Measurements from ENCODE around the gene LAMP5. TPM values are rescaled to one million over a fixed set of nuclear protein-coding genes. Genes with fewer than 3 reads are reported as not detected.

Gene LAMP5
- total RNA-seq, 5 donors from 2014 or later (not counting 1 experiment from before 2014, with no cell fraction given) = not detected

DNA sequence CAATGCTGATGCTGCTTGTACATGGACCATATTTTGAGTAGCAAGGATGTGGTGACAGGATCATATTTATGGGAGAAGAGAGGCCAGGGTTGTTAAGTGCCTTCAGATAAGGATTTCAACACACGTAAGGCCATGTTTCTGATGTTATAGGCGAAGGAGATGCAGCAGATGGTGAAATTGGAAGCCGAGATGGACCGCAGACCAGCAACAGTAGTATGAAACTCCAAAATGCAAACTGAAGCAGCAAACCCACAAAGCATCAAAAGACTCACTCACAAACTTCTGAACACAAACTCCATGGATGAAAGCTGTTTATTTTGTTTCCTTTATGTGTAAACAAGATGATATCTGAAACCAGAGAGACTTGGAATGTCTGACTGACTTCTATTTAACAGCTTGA is 35.6 kb upstream of the LAMP5 start:
- no CpG with 5 or more reads among the region's 4 CpGs for WGBS (ENCODE audit: insufficient coverage)
- Histone ChIP-seq H3K27ac (ENCODE audit: low read length) (no peak overlapping the region), H3K27me3 (replicated peaks in 1 of 2; ENCODE audit: control insufficient read depth in 2 of 2, extremely low read depth in 1 of 2, insufficient read depth in 2 of 2, low read length in 1 of 2) (no peaks in the 10 kb centered on the region), H3K4me3 (ENCODE audit: control insufficient read depth in 1 of 2, extremely low read depth in 1 of 2, low read length in 1 of 2) (no peak overlapping the region), H3K4me1 (ENCODE audit: control insufficient read depth in 1 of 2, extremely low read depth in 1 of 2, insufficient read depth in 2 of 2, low read length in 2 of 2) (no peaks in the 10 kb centered on the region), H3K9me3 (no peaks in the 10 kb centered on the region), H3K36me3 (ENCODE audit: control insufficient read depth in 2 of 2, extremely low read depth in 1 of 2, insufficient read depth in 1 of 2, low read length in 1 of 2) (no peaks in the 10 kb centered on the region)
- no peaks in the 10 kb centered on the region for H3K27me3 Mint-ChIP-seq
- ChIA-PET CTCF (no interaction called here), POLR2A (no interaction called here)
- H3K36me3 Mint-ChIP-seq = no peaks in the 10 kb centered on the region
- no peak overlapping the region for H3K4me3 Mint-ChIP-seq
- DNase-seq = no peak
- no peak for ATAC-seq (replicated peaks in 1 of 4)
- no peaks in the 10 kb centered on the region for H3K4me1 Mint-ChIP-seq
- peaks cover 0 to 7% (median 5%) of the 10 kb centered on the region in 3 donors for H3K9me3 Mint-ChIP-seq
- no peak overlapping the region for H3K27ac Mint-ChIP-seq

DNA sequence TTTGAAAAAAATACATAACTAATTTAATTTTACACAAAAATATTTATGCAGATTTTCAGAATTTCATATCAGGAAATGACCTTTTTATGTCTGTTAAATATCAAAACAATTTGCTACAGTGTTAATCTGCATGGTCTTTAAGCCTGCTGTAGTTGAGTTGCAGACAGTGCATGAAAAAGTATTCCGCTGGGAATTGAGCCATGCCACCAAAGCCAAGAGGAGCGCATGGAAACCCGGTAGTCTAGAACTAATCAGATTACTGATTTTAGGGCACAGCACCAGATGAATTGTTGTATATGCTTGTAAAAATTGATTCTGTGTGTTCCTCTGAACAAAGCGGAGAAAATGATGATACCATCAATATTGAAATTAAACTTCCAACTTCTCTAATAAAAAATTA is 34.3 kb upstream of the LAMP5 start:
- Histone ChIP-seq H3K27me3 (replicated peaks in 1 of 2; ENCODE audit: control insufficient read depth in 2 of 2, extremely low read depth in 1 of 2, insufficient read depth in 2 of 2, low read length in 1 of 2) (no peaks in the 10 kb centered on the region), H3K4me3 (ENCODE audit: control insufficient read depth in 1 of 2, extremely low read depth in 1 of 2, low read length in 1 of 2) (no peak overlapping the region), H3K36me3 (ENCODE audit: control insufficient read depth in 2 of 2, extremely low read depth in 1 of 2, insufficient read depth in 1 of 2, low read length in 1 of 2) (no peaks in the 10 kb centered on the region), H3K27ac (ENCODE audit: low read length) (no peak overlapping the region), H3K9me3 (no peaks in the 10 kb centered on the region), H3K4me1 (ENCODE audit: control insufficient read depth in 1 of 2, extremely low read depth in 1 of 2, insufficient read depth in 2 of 2, low read length in 2 of 2) (no peaks in the 10 kb centered on the region)
- ATAC-seq (replicated peaks in 1 of 4) = no peak
- DNase-seq = no peak
- ChIA-PET CTCF (no interaction called here), POLR2A (no interaction called here)
- Mint-ChIP-seq H3K9me3 (peaks cover 0 to 7% (median 5%) of the 10 kb centered on the region in 3 donors), H3K4me3 (no peak overlapping the region), H3K27me3 (no peaks in the 10 kb centered on the region), H3K36me3 (no peaks in the 10 kb centered on the region), H3K27ac (no peak overlapping the region), H3K4me1 (no peaks in the 10 kb centered on the region)
- 96% methylated on average over 3 of the region's 4 CpGs for WGBS (ENCODE audit: insufficient coverage)

GRCh38 chr20:9482180-9482579 is 32.2 kb upstream of the LAMP5 start:
- ChIA-PET CTCF (no interaction called here), POLR2A (no interaction called here)
- 0% methylated on average over 1 of the region's 3 CpGs for WGBS (ENCODE audit: insufficient coverage)
- Mint-ChIP-seq H3K9me3 (peaks cover 0 to 6% (median 5%) of the 10 kb centered on the region in 3 donors), H3K27ac (no peak overlapping the region), H3K4me1 (no peaks in the 10 kb centered on the region), H3K4me3 (no peak overlapping the region), H3K27me3 (no peaks in the 10 kb centered on the region), H3K36me3 (no peaks in the 10 kb centered on the region)
- no peak for ATAC-seq (replicated peaks in 1 of 4)
- Histone ChIP-seq H3K36me3 (ENCODE audit: control insufficient read depth in 2 of 2, extremely low read depth in 1 of 2, insufficient read depth in 1 of 2, low read length in 1 of 2) (no peaks in the 10 kb centered on the region), H3K27me3 (replicated peaks in 1 of 2; ENCODE audit: control insufficient read depth in 2 of 2, extremely low read depth in 1 of 2, insufficient read depth in 2 of 2, low read length in 1 of 2) (no peaks in the 10 kb centered on the region), H3K4me3 (ENCODE audit: control insufficient read depth in 1 of 2, extremely low read depth in 1 of 2, low read length in 1 of 2) (no peak overlapping the region), H3K9me3 (no peaks in the 10 kb centered on the region), H3K4me1 (ENCODE audit: control insufficient read depth in 1 of 2, extremely low read depth in 1 of 2, insufficient read depth in 2 of 2, low read length in 2 of 2) (no peaks in the 10 kb centered on the region), H3K27ac (ENCODE audit: low read length) (no peak overlapping the region)
- DNase-seq = no peak

GRCh38 chr20:9483131-9483530 is 31.3 kb upstream of the LAMP5 start:
- H3K4me3 ChIP-seq (ENCODE audit: control insufficient read depth in 1 of 2, extremely low read depth in 1 of 2, low read length in 1 of 2) = no peak overlapping the region
- H3K4me3 Mint-ChIP-seq = no peak overlapping the region
- H3K36me3 Mint-ChIP-seq = no peaks in the 10 kb centered on the region
- H3K9me3 ChIP-seq = no peaks in the 10 kb centered on the region
- no peaks in the 10 kb centered on the region for H3K36me3 ChIP-seq (ENCODE audit: control insufficient read depth in 2 of 2, extremely low read depth in 1 of 2, insufficient read depth in 1 of 2, low read length in 1 of 2)
- H3K4me1 ChIP-seq (ENCODE audit: control insufficient read depth in 1 of 2, extremely low read depth in 1 of 2, insufficient read depth in 2 of 2, low read length in 2 of 2) = no peaks in the 10 kb centered on the region
- no CpG with 5 or more reads among the region's 2 CpGs for WGBS (ENCODE audit: insufficient coverage)
- no peaks in the 10 kb centered on the region for H3K4me1 Mint-ChIP-seq
- no peak overlapping the region for H3K27ac Mint-ChIP-seq
- no peaks in the 10 kb centered on the region for H3K27me3 Mint-ChIP-seq
- no peak overlapping the region for H3K27ac ChIP-seq (ENCODE audit: low read length)
- ChIA-PET POLR2A (no interaction called here), CTCF (no interaction called here)
- DNase-seq (no peak), ATAC-seq (replicated peaks in 1 of 4) (no peak)
- no peaks in the 10 kb centered on the region for H3K27me3 ChIP-seq (replicated peaks in 1 of 2; ENCODE audit: control insufficient read depth in 2 of 2, extremely low read depth in 1 of 2, insufficient read depth in 2 of 2, low read length in 1 of 2)
- peaks cover 0 to 6% (median 5%) of the 10 kb centered on the region in 3 donors for H3K9me3 Mint-ChIP-seq

DNA sequence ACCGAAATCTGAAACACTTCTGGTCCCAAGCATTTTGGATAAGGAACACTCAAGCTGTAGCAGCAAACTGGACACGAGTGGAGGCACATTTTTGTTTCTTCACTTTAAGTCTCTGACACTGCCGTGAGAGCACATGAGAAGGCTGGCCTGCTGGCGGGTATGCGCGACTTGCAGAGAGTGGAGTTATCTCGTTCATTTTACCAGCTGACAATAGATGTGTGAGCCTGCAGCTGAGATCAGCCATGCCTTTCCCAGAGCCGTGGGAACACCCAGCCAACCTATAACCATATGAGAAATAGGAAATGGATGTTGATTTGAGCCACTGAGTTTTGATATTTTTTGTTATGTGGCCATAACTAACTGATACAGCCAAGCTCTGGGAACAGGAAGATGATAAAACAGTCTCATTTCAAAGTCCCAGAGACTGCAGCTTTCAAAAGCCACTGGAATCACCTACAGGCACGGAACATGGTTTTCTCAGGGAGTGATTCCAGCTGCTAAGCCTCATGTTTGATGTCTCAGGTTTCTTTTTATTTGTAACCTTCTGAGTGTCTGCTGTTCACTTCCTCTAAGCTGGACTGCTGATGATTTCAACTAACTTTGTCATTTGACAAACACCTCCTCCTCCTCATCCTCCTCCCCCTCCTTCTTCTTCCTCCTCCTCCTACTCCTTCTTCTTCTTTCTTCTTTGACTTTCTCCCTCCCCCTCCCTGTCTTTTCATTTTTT is 28.6 kb upstream of the LAMP5 start:
- Histone ChIP-seq H3K4me1 (ENCODE audit: control insufficient read depth in 1 of 2, extremely low read depth in 1 of 2, insufficient read depth in 2 of 2, low read length in 2 of 2) (no peaks in the 10 kb centered on the region), H3K27ac (ENCODE audit: low read length) (no peak overlapping the region), H3K36me3 (ENCODE audit: control insufficient read depth in 2 of 2, extremely low read depth in 1 of 2, insufficient read depth in 1 of 2, low read length in 1 of 2) (no peaks in the 10 kb centered on the region), H3K9me3 (no peaks in the 10 kb centered on the region), H3K4me3 (ENCODE audit: control insufficient read depth in 1 of 2, extremely low read depth in 1 of 2, low read length in 1 of 2) (no peak overlapping the region), H3K27me3 (replicated peaks in 1 of 2; ENCODE audit: control insufficient read depth in 2 of 2, extremely low read depth in 1 of 2, insufficient read depth in 2 of 2, low read length in 1 of 2) (no peaks in the 10 kb centered on the region)
- H3K4me1 Mint-ChIP-seq = no peaks in the 10 kb centered on the region
- peaks cover 4 to 5% (median 5%) of the 10 kb centered on the region in 3 donors for H3K9me3 Mint-ChIP-seq
- WGBS (ENCODE audit: insufficient coverage) = 83% methylated on average over 4 of the region's 9 CpGs
- POLR2A ChIA-PET = no interaction called here
- ATAC-seq (replicated peaks in 1 of 4) = no peak
- no peak overlapping the region for H3K27ac Mint-ChIP-seq
- no peaks in the 10 kb centered on the region for H3K27me3 Mint-ChIP-seq
- no peaks in the 10 kb centered on the region for H3K36me3 Mint-ChIP-seq
- DNase-seq = no peak
- no peak overlapping the region for H3K4me3 Mint-ChIP-seq
- CTCF ChIA-PET = no interaction called here

DNA sequence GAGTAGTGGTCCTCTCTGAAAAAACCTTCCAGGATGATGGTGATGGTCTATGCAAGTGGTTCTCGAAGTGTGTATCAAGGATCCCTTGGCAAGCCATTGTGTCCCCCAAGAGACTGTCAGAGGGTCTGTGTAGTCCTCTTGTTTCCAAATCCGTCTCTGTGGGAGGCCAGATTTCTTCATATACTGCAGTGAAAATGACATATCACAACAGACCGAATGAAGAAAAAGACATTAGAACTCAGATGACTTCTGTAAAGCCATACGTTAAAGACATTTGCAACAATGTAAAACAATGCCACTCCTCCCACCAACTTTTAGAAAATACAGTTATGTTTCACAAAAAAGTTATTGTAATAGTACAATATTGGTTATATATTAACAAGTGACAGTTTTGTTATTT is 27.2 kb upstream of the LAMP5 start:
- DNase-seq (no peak), ATAC-seq (replicated peaks in 1 of 4) (no peak)
- H3K9me3 Mint-ChIP-seq = peaks cover 2 to 5% (median 5%) of the 10 kb centered on the region in 3 donors
- no peaks in the 10 kb centered on the region for H3K27me3 Mint-ChIP-seq
- no peaks in the 10 kb centered on the region for H3K36me3 Mint-ChIP-seq
- no peaks in the 10 kb centered on the region for H3K4me1 ChIP-seq (ENCODE audit: control insufficient read depth in 1 of 2, extremely low read depth in 1 of 2, insufficient read depth in 2 of 2, low read length in 2 of 2)
- WGBS (ENCODE audit: insufficient coverage) = 67% methylated on average over 1 of the region's 4 CpGs
- POLR2A ChIA-PET = no interaction called here
- H3K9me3 ChIP-seq = no peaks in the 10 kb centered on the region
- no peak overlapping the region for H3K27ac ChIP-seq (ENCODE audit: low read length)
- H3K4me3 Mint-ChIP-seq = no peak overlapping the region
- H3K4me3 ChIP-seq (ENCODE audit: control insufficient read depth in 1 of 2, extremely low read depth in 1 of 2, low read length in 1 of 2) = no peak overlapping the region
- H3K27ac Mint-ChIP-seq = no peak overlapping the region
- CTCF ChIA-PET = no interaction called here
- H3K36me3 ChIP-seq (ENCODE audit: control insufficient read depth in 2 of 2, extremely low read depth in 1 of 2, insufficient read depth in 1 of 2, low read length in 1 of 2) = no peaks in the 10 kb centered on the region
- no peaks in the 10 kb centered on the region for H3K27me3 ChIP-seq (replicated peaks in 1 of 2; ENCODE audit: control insufficient read depth in 2 of 2, extremely low read depth in 1 of 2, insufficient read depth in 2 of 2, low read length in 1 of 2)
- no peaks in the 10 kb centered on the region for H3K4me1 Mint-ChIP-seq

DNA sequence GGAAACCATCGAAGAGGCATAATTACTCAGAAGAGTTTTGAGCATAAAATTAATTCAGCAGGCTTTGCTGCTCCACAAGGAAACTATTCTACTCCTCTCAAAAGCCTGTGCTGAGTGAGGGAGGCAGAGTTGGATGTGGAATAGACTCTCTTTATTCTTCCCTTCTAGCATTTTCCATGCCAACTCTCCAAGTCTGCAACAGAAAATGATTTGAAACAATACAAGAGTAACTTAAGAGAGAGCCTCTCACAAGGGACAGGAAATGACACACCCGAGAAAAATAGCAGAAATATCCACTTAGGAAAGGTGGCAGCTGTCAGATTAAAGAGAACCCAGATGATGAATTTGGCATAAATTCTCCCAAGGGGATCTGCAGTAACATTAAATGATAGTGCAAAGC is 26.3 kb upstream of the LAMP5 start:
- no peaks in the 10 kb centered on the region for H3K4me1 Mint-ChIP-seq
- H3K9me3 ChIP-seq = no peaks in the 10 kb centered on the region

More for the DNA sequence above, 26.3 kb upstream of the LAMP5 start:
- WGBS (ENCODE audit: insufficient coverage) = 14% methylated on average over 1 of the region's 2 CpGs
- no peak overlapping the region for H3K27ac ChIP-seq (ENCODE audit: low read length)
- no peak overlapping the region for H3K4me3 ChIP-seq (ENCODE audit: control insufficient read depth in 1 of 2, extremely low read depth in 1 of 2, low read length in 1 of 2)
- no peaks in the 10 kb centered on the region for H3K4me1 ChIP-seq (ENCODE audit: control insufficient read depth in 1 of 2, extremely low read depth in 1 of 2, insufficient read depth in 2 of 2, low read length in 2 of 2)
- Mint-ChIP-seq H3K27ac (no peak overlapping the region), H3K4me3 (no peak overlapping the region), H3K36me3 (no peaks in the 10 kb centered on the region), H3K9me3 (peaks cover 2 to 5% (median 4%) of the 10 kb centered on the region in 3 donors), H3K27me3 (no peaks in the 10 kb centered on the region)
- POLR2A ChIA-PET = no interaction called here
- H3K27me3 ChIP-seq (replicated peaks in 1 of 2; ENCODE audit: control insufficient read depth in 2 of 2, extremely low read depth in 1 of 2, insufficient read depth in 2 of 2, low read length in 1 of 2) = no peaks in the 10 kb centered on the region
- no peaks in the 10 kb centered on the region for H3K36me3 ChIP-seq (ENCODE audit: control insufficient read depth in 2 of 2, extremely low read depth in 1 of 2, insufficient read depth in 1 of 2, low read length in 1 of 2)
- DNase-seq = no peak
- CTCF ChIA-PET = no interaction called here
- no peak for ATAC-seq (replicated peaks in 1 of 4)
